Activated CD8-positive, alpha-beta memory T cell treated with anti-CD3 and anti-CD28 coated beads, Interleukin-2, amount 10 ng/mL, durations not matched to agents 7 days and 5 days (primary cell): ENCODE results near the gene HDAC9. TPM values are rescaled to one million over a fixed set of nuclear protein-coding genes. Genes with fewer than 3 reads are reported as not detected.

Experiments
- ATAC-seq: fragments of 150-1000 bp; cut with Tn5 transposase; one replicate; pipeline ENCODE4 v1.10.0; 2021; ENCODE audit warnings: moderate library complexity
- CTCF ChIA-PET: fragments of 350-600 bp; sonication (Branson Sonifier 250); formaldehyde crosslinking; loops from one replicate; lab custom pipeline; 2021; ENCODE audit warnings: antibody characterized with exemption; lab: Charles Lee
- DNase-seq: peaks from one replicate; pipeline ENCODE4 v3.0.0-alpha.2; 2020
- H3K27ac Mint-ChIP-seq: one replicate; pipeline ENCODE4 v1.8.0; 2021; ENCODE audit warnings: mild to moderate bottlenecking, mixed read lengths
- H3K27me3 Mint-ChIP-seq: one replicate; pipeline ENCODE4 v1.8.0; 2021; ENCODE audit warnings: mixed read lengths
- H3K36me3 Mint-ChIP-seq: one replicate; pipeline ENCODE4 v1.8.0; 2021; ENCODE audit warnings: mild to moderate bottlenecking, mixed read lengths
- H3K4me1 Mint-ChIP-seq: one replicate; pipeline ENCODE4 v1.8.0; 2021; ENCODE audit warnings: mixed read lengths
- H3K4me3 Mint-ChIP-seq: one replicate; pipeline ENCODE4 v1.8.0; 2021; ENCODE audit warnings: mild to moderate bottlenecking, moderate library complexity, mixed read lengths
- H3K9me3 Mint-ChIP-seq: one replicate; pipeline ENCODE4 v1.8.0; 2022; ENCODE audit warnings: low read depth, mixed read lengths
- total RNA-seq, 2 experiments: library from RNA; stranded (reverse); gene quantifications; one replicate each; pipeline ENCODE4 v1.2.3, GENCODE V29; 2021

HDAC9 gene
- total RNA-seq, 2 experiments from 2014 or later = 0.91 to 2.9 TPM

DNA sequence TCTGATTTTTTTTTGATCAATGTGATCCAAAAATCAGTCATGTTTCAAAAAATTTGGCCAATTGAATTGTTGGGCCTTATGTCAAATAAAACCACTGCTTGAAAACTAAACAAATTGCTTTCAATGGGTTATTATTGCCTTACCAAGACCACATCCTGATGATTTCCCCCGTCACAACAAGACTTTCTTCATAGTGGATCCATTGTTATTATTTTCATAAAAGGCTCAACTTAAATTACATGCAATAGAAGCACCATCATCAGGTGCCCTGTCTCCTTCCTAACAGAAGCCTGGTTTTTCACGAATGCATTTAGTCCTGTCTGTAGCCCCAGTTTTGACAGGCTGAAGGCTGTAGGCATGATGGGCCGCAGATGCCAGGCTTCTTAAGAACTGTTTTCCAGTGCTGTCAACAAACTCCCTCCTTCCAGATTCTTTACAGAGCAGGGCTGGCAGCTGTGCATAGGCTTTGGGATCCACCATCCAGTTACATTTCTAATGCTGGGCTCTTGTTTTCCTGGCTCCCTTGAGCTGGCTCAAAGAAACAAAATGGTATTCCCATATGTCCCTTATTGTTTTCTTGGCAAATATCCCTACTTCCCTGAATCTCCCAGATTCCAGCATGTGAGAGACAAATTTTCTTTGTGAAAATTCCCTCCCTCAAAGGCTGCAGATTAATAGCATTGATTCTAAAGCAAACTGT, 319.9 kb downstream of the HDAC9 start:
- Mint-ChIP-seq H3K27ac (no peak overlapping the region), H3K36me3 (no peaks in the 10 kb centered on the region), H3K27me3 (no peaks in the 10 kb centered on the region)

DNA sequence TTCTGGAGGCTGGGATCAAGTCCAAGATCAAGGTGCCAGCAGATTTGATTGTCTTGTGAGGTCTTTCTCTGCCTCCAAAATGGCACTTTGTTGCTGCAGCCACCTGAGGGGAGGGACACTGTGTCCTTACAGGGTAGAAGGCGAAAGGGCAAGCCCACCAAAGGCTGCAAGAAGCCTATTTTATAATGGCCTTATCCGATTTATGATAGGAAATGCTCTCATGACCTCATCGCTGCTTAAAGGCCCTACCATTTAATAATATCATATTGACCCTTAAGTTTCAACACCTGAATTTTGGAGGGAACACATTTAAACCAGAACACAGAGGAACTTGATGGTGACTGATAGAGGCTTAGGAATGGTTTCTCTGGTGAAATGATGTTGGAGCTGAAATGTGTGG, 325.4 kb downstream of the HDAC9 start:
- H3K4me1 Mint-ChIP-seq = no peaks in the 10 kb centered on the region
- DNase-seq (no peak), ATAC-seq (no peak)
- H3K4me3 Mint-ChIP-seq = no peak overlapping the region
- H3K36me3 Mint-ChIP-seq = no peaks in the 10 kb centered on the region
- no peak overlapping the region for H3K27ac Mint-ChIP-seq
- CTCF ChIA-PET = no interaction called here
- H3K27me3 Mint-ChIP-seq = no peaks in the 10 kb centered on the region
- H3K9me3 Mint-ChIP-seq = peaks cover 2% of the 10 kb centered on the region

More for the DNA sequence above, 319.9 kb downstream of the HDAC9 start:
- CTCF ChIA-PET = no interaction called here
- ATAC-seq (no peak), DNase-seq (no peak)
- H3K4me3 Mint-ChIP-seq = no peak overlapping the region
- peaks cover 6% of the 10 kb centered on the region for H3K9me3 Mint-ChIP-seq
- H3K4me1 Mint-ChIP-seq = no peaks in the 10 kb centered on the region

- no peak overlapping the region for H3K27ac Mint-ChIP-seq
- ATAC-seq (no peak), DNase-seq (no peak)
- CTCF ChIA-PET = no interaction called here
- H3K27me3 Mint-ChIP-seq = no peaks in the 10 kb centered on the region
- no peak overlapping the region for H3K4me3 Mint-ChIP-seq
- peaks cover 2% of the 10 kb centered on the region for H3K9me3 Mint-ChIP-seq
- no peaks in the 10 kb centered on the region for H3K36me3 Mint-ChIP-seq
- no peaks in the 10 kb centered on the region for H3K4me1 Mint-ChIP-seq
Measured at GRCh38 chr7:18821554-18821953, 326.0 kb downstream of the HDAC9 start.

GRCh38 chr7:18824157-18824556, 328.6 kb downstream of the HDAC9 start:
- no peaks in the 10 kb centered on the region for H3K9me3 Mint-ChIP-seq
- no peaks in the 10 kb centered on the region for H3K27me3 Mint-ChIP-seq
- H3K4me1 Mint-ChIP-seq = no peaks in the 10 kb centered on the region
- DNase-seq (no peak), ATAC-seq (no peak)
- no peaks in the 10 kb centered on the region for H3K36me3 Mint-ChIP-seq
- CTCF ChIA-PET = no interaction called here
- H3K27ac Mint-ChIP-seq = no peak overlapping the region
- no peak overlapping the region for H3K4me3 Mint-ChIP-seq

DNA sequence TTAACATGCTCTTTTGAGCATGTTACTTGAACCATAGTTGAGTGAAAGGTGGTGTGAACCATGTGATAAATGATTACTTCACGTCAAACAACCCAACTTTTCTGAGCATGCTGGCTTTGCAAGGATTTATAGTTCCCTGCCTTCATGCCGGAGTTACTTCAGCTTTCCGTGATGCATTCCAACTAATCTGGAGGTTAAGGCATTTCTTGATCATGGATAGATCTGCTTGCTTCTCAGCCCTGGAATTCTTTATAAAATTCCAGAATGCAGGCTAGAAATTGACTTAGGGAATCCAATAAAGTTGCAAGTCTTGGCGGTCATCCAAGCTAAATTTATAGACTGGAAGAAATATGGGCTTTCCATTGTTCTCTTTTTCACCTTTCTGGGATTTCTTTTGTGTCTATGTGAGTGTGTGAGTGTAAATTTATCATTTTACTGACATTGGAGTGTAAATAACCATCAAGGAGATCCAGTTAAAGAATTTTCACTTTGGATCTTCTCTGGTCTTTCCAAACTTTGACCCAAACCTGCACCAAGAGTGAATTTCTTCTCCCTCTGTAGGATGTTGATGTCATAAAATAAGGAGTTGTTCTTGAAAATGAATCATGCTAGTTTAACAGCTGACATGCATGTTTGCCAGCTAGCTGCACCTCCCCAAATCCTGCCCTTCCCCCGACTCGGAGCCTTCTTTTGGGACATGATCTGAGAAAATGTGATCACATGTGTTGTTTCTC, 332.9 kb downstream of the HDAC9 start:
- DNase-seq (no peak), ATAC-seq (no peak)
- Mint-ChIP-seq H3K36me3 (no peaks in the 10 kb centered on the region), H3K27me3 (no peaks in the 10 kb centered on the region), H3K27ac (no peak overlapping the region), H3K9me3 (no peaks in the 10 kb centered on the region), H3K4me3 (no peak overlapping the region), H3K4me1 (no peaks in the 10 kb centered on the region)
- CTCF ChIA-PET = no interaction called here

GRCh38 chr7:18828994-18829857, 333.7 kb downstream of the HDAC9 start:
- no peak for DNase-seq
- CTCF ChIA-PET = no interaction called here
- Mint-ChIP-seq H3K9me3 (no peaks in the 10 kb centered on the region), H3K36me3 (no peaks in the 10 kb centered on the region), H3K27me3 (no peaks in the 10 kb centered on the region), H3K4me3 (no peak overlapping the region), H3K4me1 (no peaks in the 10 kb centered on the region), H3K27ac (no peak overlapping the region)
- no peak for ATAC-seq

- CTCF ChIA-PET = no interaction called here
Measured at GRCh38 chr7:18829858-18830285, 334.3 kb downstream of the HDAC9 start.

GRCh38 chr7:18831419-18831818, 335.9 kb downstream of the HDAC9 start:
- ATAC-seq (no peak), DNase-seq (no peak)
- Mint-ChIP-seq H3K36me3 (no peaks in the 10 kb centered on the region), H3K4me3 (no peak overlapping the region), H3K9me3 (no peaks in the 10 kb centered on the region), H3K27ac (no peak overlapping the region), H3K27me3 (no peaks in the 10 kb centered on the region), H3K4me1 (no peaks in the 10 kb centered on the region)
- CTCF ChIA-PET = no interaction called here

More at GRCh38 chr7:18829858-18830285, 334.3 kb downstream of the HDAC9 start:
- ATAC-seq (no peak), DNase-seq (no peak)
- Mint-ChIP-seq H3K27ac (no peak overlapping the region), H3K9me3 (no peaks in the 10 kb centered on the region), H3K36me3 (no peaks in the 10 kb centered on the region), H3K4me1 (no peaks in the 10 kb centered on the region), H3K4me3 (no peak overlapping the region), H3K27me3 (no peaks in the 10 kb centered on the region)

DNA sequence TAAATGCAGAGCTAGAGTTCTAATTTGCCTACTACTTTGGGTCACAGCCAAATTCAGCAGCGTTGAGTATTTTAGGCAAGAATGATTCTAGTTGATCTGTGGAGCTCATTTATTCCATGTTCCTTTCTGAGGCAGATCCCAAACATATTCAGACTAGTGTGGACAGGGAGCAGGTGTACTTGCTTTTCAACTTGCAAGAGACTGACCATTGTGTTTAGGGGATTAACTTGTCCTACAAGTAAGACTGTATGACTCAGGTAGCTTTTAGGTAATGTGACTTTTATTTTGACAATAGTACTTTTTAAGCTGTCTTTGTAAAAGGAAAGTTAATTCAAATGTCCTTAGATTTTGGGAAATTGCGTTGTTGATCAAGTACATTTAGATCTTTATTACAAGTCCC, 336.4 kb downstream of the HDAC9 start:
- H3K27ac Mint-ChIP-seq = no peak overlapping the region
- no peaks in the 10 kb centered on the region for H3K9me3 Mint-ChIP-seq
- DNase-seq (no peak), ATAC-seq (no peak)
- no peaks in the 10 kb centered on the region for H3K27me3 Mint-ChIP-seq
- CTCF ChIA-PET = no interaction called here
- no peaks in the 10 kb centered on the region for H3K36me3 Mint-ChIP-seq
- no peaks in the 10 kb centered on the region for H3K4me1 Mint-ChIP-seq
- H3K4me3 Mint-ChIP-seq = no peak overlapping the region

GRCh38 chr7:18834577-18834976, 339.0 kb downstream of the HDAC9 start:
- Mint-ChIP-seq H3K9me3 (no peaks in the 10 kb centered on the region), H3K36me3 (no peaks in the 10 kb centered on the region), H3K4me1 (no peaks in the 10 kb centered on the region), H3K27ac (no peak overlapping the region), H3K4me3 (no peak overlapping the region), H3K27me3 (no peaks in the 10 kb centered on the region)
- DNase-seq = no peak
- no peak for ATAC-seq
- CTCF ChIA-PET = no interaction called here

DNA sequence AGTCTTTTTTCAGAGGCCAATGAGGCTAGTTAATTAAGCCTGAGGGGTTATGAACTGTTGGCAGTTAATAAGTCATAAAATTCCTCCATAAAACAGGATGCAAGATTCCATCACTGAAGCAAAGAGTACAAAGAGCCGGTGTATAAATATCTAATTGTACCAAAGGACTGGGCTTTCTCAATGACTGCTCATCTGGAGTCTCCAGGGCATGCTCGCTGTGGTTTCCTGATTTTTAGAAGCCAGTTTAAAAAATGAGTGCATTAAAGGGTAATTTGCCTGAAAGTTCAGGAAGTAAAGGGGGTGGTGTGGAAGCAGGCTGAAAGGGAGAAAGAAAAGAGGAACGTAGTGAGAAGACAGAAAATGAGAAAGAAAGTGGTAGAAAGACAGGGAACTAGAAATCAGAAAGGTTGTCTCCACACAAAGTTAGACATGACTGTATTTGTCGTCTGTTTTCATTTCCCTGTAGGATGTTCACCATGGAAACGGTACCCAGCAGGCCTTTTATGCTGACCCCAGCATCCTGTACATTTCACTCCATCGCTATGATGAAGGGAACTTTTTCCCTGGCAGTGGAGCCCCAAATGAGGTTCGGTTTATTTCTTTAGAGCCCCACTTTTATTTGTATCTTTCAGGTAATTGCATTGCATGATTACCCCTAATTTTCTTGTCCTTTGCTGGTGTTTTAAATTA, 339.6 kb downstream of the HDAC9 start:
- DNase-seq (no peak), ATAC-seq (no peak)
- Mint-ChIP-seq H3K4me1 (no peaks in the 10 kb centered on the region), H3K4me3 (no peak overlapping the region), H3K36me3 (no peaks in the 10 kb centered on the region), H3K9me3 (no peaks in the 10 kb centered on the region), H3K27ac (no peak overlapping the region), H3K27me3 (no peaks in the 10 kb centered on the region)
- CTCF ChIA-PET = no interaction called here

- DNase-seq = no peak
- Mint-ChIP-seq H3K27me3 (no peaks in the 10 kb centered on the region), H3K36me3 (no peaks in the 10 kb centered on the region), H3K27ac (no peak overlapping the region), H3K4me1 (no peaks in the 10 kb centered on the region), H3K4me3 (no peak overlapping the region), H3K9me3 (no peaks in the 10 kb centered on the region)
- CTCF ChIA-PET = interaction anchor here (1.5 kb wide), 1 partner anchor 37 kb away, joined by 3 read pairs; no protein-coding TSS in a partner anchor
- ATAC-seq = no peak
Measured at GRCh38 chr7:18843979-18844378, 348.4 kb downstream of the HDAC9 start.

GRCh38 chr7:18844735-18845134, 349.2 kb downstream of the HDAC9 start:
- H3K9me3 Mint-ChIP-seq = no peaks in the 10 kb centered on the region
- H3K36me3 Mint-ChIP-seq = no peaks in the 10 kb centered on the region
- DNase-seq = no peak
- no peaks in the 10 kb centered on the region for H3K27me3 Mint-ChIP-seq
- no peak overlapping the region for H3K27ac Mint-ChIP-seq
- no peak for ATAC-seq
- CTCF ChIA-PET = no interaction called here
- H3K4me3 Mint-ChIP-seq = no peak overlapping the region
- no peaks in the 10 kb centered on the region for H3K4me1 Mint-ChIP-seq
